Neural progenitor cell (in vitro differentiated cells): ENCODE data around the gene ERO1A. TPM values are rescaled to one million over a fixed set of nuclear protein-coding genes. Genes with fewer than 3 reads are reported as not detected.

ENCODE experiments used
- DNase-seq: peaks from one replicate; pipeline ENCODE4 v3.0.0-alpha.2; 2016; ENCODE audit warnings: low spot score
- H2AFZ ChIP-seq: fragments of 200-600 bp; sonication (generic); replicated peaks from 2 replicates; pipeline ENCODE4 v1.6.1; 2016; ENCODE audit warnings: antibody characterized with exemption
- H3F3A ChIP-seq: fragments of 200-600 bp; sonication (generic); 2 replicates; pipeline ENCODE4 v1.6.1; 2016; ENCODE audit warnings: antibody characterized with exemption, low read depth
- H3K27ac ChIP-seq: fragments of 200-600 bp; sonication (generic); 2 replicates; pipeline ENCODE4 v1.5.1; 2016; ENCODE audit warnings: mild to moderate bottlenecking
- H3K27me3 ChIP-seq: fragments of 200-600 bp; sonication (generic); 2 replicates; pipeline ENCODE4 v1.6.1; 2016; ENCODE audit warnings: mild to moderate bottlenecking, moderate library complexity
- H3K36me3 ChIP-seq: fragments of 200-600 bp; sonication (generic); 2 replicates; pipeline ENCODE4 v1.5.1; 2016
- H3K4me1 ChIP-seq: fragments of 200-600 bp; sonication (generic); 2 replicates; pipeline ENCODE4 v1.6.1; 2016; ENCODE audit warnings: mixed run types
- H3K4me2 ChIP-seq: fragments of 200-600 bp; sonication (generic); 2 replicates; pipeline ENCODE4 v1.6.1; 2016
- H3K4me3 ChIP-seq: fragments of 200-600 bp; sonication (generic); 2 replicates; pipeline ENCODE4 v1.5.1; 2016
- H3K79me2 ChIP-seq: fragments of 200-600 bp; sonication (generic); 2 replicates; pipeline ENCODE4 v1.6.1; 2016; ENCODE audit warnings: low read depth
- H3K9ac ChIP-seq: fragments of 200-600 bp; sonication (generic); 2 replicates; pipeline ENCODE4 v1.6.1; 2016
- H3K9me3 ChIP-seq: fragments of 200-600 bp; sonication (generic); 2 replicates; pipeline ENCODE4 v1.5.1; 2016; ENCODE audit warnings: low read depth
- H4K20me1 ChIP-seq: fragments of 200-600 bp; sonication (generic); 2 replicates; pipeline ENCODE4 v1.6.1; 2016; ENCODE audit warnings: low read depth
- H3K27ac Mint-ChIP-seq: 3 replicates; pipeline ENCODE4 v1.8.0; 2021; ENCODE audit warnings: mixed read lengths
- H3K27me3 Mint-ChIP-seq: 2 replicates; pipeline ENCODE4 v1.8.0; 2022; ENCODE audit warnings: low read depth, mild to moderate bottlenecking, inconsistent platforms, moderate library complexity, mixed read lengths; ENCODE audit not compliant: insufficient read depth
- H3K36me3 Mint-ChIP-seq: 3 replicates; pipeline ENCODE4 v1.8.0; 2021; ENCODE audit warnings: mixed read lengths
- H3K4me1 Mint-ChIP-seq: 3 replicates; pipeline ENCODE4 v1.8.0; 2021; ENCODE audit warnings: mixed read lengths
- H3K4me3 Mint-ChIP-seq: 3 replicates; pipeline ENCODE4 v1.8.0; 2021; ENCODE audit warnings: mild to moderate bottlenecking, moderate library complexity, mixed read lengths
- H3K9me3 Mint-ChIP-seq: 3 replicates; pipeline ENCODE4 v1.8.0; 2020; ENCODE audit warnings: mixed read lengths
- CTCF ChIP-seq: fragments of 200-600 bp; sonication (generic); IDR thresholded peaks from 2 replicates; pipeline ENCODE4 v1.5.1; 2017; ENCODE audit warnings: antibody characterized with exemption, mild to moderate bottlenecking
- EZH2 ChIP-seq: fragments of 200-600 bp; sonication (generic); IDR thresholded peaks from 2 replicates; pipeline ENCODE4 v1.6.1; 2017; ENCODE audit warnings: antibody characterized with exemption, mild to moderate bottlenecking, moderate library complexity
- EZH2phosphoT487 ChIP-seq: fragments of 200-600 bp; sonication (generic); IDR thresholded peaks from 2 replicates; pipeline ENCODE4 v1.6.1; 2017; ENCODE audit warnings: antibody characterized with exemption
- total RNA-seq: library from RNA; depleted of rRNA; stranded (reverse); fragments of >200 nt; gene quantifications from 2 replicates; pipeline ENCODE4 v1.2.3, GENCODE V29; 2015; ENCODE audit warnings: low replicate concordance

Gene ERO1A
- total RNA-seq, 1 donor from 2014 or later: 54.1 TPM

- Histone ChIP-seq H2AFZ (no peak overlapping the region), H3K36me3 (peaks cover 15% of the 10 kb centered on the region), H3K9me3 (no peaks in the 10 kb centered on the region), H3K27ac (no peak overlapping the region), H3K27me3 (no peaks in the 10 kb centered on the region), H3K4me1 (no peaks in the 10 kb centered on the region), H3K4me2 (no peak overlapping the region), H4K20me1 (no peaks in the 10 kb centered on the region), H3F3A (peaks cover 6% of the 10 kb centered on the region), H3K4me3 (no peak overlapping the region), H3K79me2 (no peaks in the 10 kb centered on the region), H3K9ac (no peak overlapping the region)
- H3K9me3 Mint-ChIP-seq: no peaks in the 10 kb centered on the region
- no peaks in the 10 kb centered on the region for H3K27me3 Mint-ChIP-seq
- no peak overlapping the region for H3K27ac Mint-ChIP-seq
- no peak for DNase-seq
- TF ChIP-seq EZH2 (no peak), EZH2phosphoT487 (no peak), CTCF (no peak)
- no peaks in the 10 kb centered on the region for H3K4me1 Mint-ChIP-seq
- H3K4me3 Mint-ChIP-seq: no peak overlapping the region
- H3K36me3 Mint-ChIP-seq: peaks cover 10% of the 10 kb centered on the region
Measured at GRCh38 chr14:52656905-52657304, 38.5 kb downstream of the ERO1A start.

GRCh38 chr14:52650774-52651173 lies 44.6 kb downstream of the ERO1A start:
- Mint-ChIP-seq H3K27ac (no peak overlapping the region), H3K36me3 (peaks cover 11% of the 10 kb centered on the region), H3K27me3 (no peaks in the 10 kb centered on the region), H3K4me1 (peaks cover 2% of the 10 kb centered on the region), H3K9me3 (no peaks in the 10 kb centered on the region), H3K4me3 (no peak overlapping the region)
- no peak overlapping the region for H3K9ac ChIP-seq
- no peak overlapping the region for H3K4me3 ChIP-seq
- no peak overlapping the region for H3K27ac ChIP-seq
- H3K4me2 ChIP-seq: no peak overlapping the region
- H3K79me2 ChIP-seq: no peaks in the 10 kb centered on the region
- DNase-seq: peak; percentile 8
- TF ChIP-seq EZH2phosphoT487: no peak
- no peak for TF ChIP-seq EZH2
- TF ChIP-seq CTCF: no peak
- H2AFZ ChIP-seq: no peak overlapping the region
- no peaks in the 10 kb centered on the region for H4K20me1 ChIP-seq
- H3K4me1 ChIP-seq: no peaks in the 10 kb centered on the region
- no peaks in the 10 kb centered on the region for H3K9me3 ChIP-seq
- H3K27me3 ChIP-seq: no peaks in the 10 kb centered on the region
- peaks cover 6% of the 10 kb centered on the region for H3F3A ChIP-seq
- H3K36me3 ChIP-seq: peaks cover 5% of the 10 kb centered on the region

- no peak overlapping the region for H3K27ac ChIP-seq
- no peaks in the 10 kb centered on the region for H3K27me3 ChIP-seq
- Mint-ChIP-seq H3K4me1 (peaks cover 2% of the 10 kb centered on the region), H3K36me3 (peaks cover 11% of the 10 kb centered on the region), H3K27me3 (no peaks in the 10 kb centered on the region), H3K27ac (no peak overlapping the region), H3K4me3 (no peak overlapping the region), H3K9me3 (no peaks in the 10 kb centered on the region)
- TF ChIP-seq CTCF (no peak), EZH2 (no peak), EZH2phosphoT487 (no peak)
- H3K9me3 ChIP-seq: no peaks in the 10 kb centered on the region
- peaks cover 10% of the 10 kb centered on the region for H3K36me3 ChIP-seq
- H3K4me1 ChIP-seq: no peaks in the 10 kb centered on the region
- H3K79me2 ChIP-seq: no peaks in the 10 kb centered on the region
- no peak overlapping the region for H3K9ac ChIP-seq
- H3K4me2 ChIP-seq: no peak overlapping the region
- H2AFZ ChIP-seq: no peak overlapping the region
- peaks cover 2% of the 10 kb centered on the region for H3F3A ChIP-seq
- H3K4me3 ChIP-seq: no peak overlapping the region
- DNase-seq: no peak
- H4K20me1 ChIP-seq: no peaks in the 10 kb centered on the region
Measured at GRCh38 chr14:52649511-52649910, 45.8 kb downstream of the ERO1A start.
